Mesenchymal stem cell (in vitro differentiated cells and primary cell): ENCODE results near the gene ABCB9.
A peak's percentile ranks its signal among the peaks of the same experiment; 100 is the strongest.

Experiments
- DNase-seq: peaks from one replicate; pipeline ENCODE4 v3.0.0-alpha.2; 2013
- H2AFZ ChIP-seq: one replicate; pipeline ENCODE4 v1.6.1; 2013; ENCODE audit warnings: low read depth, mild to moderate bottlenecking, control low read depth, inconsistent platforms, low read length, moderate library complexity
- H2AK5ac ChIP-seq: 2 replicates; pipeline ENCODE4 v1.6.1; 2013; ENCODE audit warnings: low read length, moderate library complexity, mild to moderate bottlenecking, inconsistent platforms; ENCODE audit not compliant: severe bottlenecking
- H2BK120ac ChIP-seq: one replicate; pipeline ENCODE4 v1.6.1; 2013; ENCODE audit warnings: low read depth, mild to moderate bottlenecking, inconsistent platforms, low read length, moderate library complexity
- H2BK12ac ChIP-seq, 2 experiments: one replicate each; pipeline ENCODE4 v1.6.1; 2013; ENCODE audit warnings: inconsistent platforms in 2 of 2, low read length in 2 of 2, mild to moderate bottlenecking in 2 of 2, moderate library complexity in 2 of 2, control low read depth in 1 of 2
- H2BK15ac ChIP-seq: one replicate; pipeline ENCODE4 v1.6.1; 2013; ENCODE audit warnings: mild to moderate bottlenecking, low read depth, inconsistent platforms; ENCODE audit not compliant: poor library complexity, severe bottlenecking
- H2BK5ac ChIP-seq: 2 replicates; pipeline ENCODE4 v1.6.1; 2013; ENCODE audit warnings: low read depth, mild to moderate bottlenecking, low read length, control low read depth, inconsistent platforms; ENCODE audit not compliant: poor library complexity, severe bottlenecking
- H3K14ac ChIP-seq, 2 experiments: one replicate each; pipeline ENCODE4 v1.6.1; 2013; ENCODE audit warnings: inconsistent platforms in 2 of 2, low read length in 2 of 2, control low read depth in 1 of 2, mild to moderate bottlenecking in 1 of 2, moderate library complexity in 1 of 2
- H3K18ac ChIP-seq, 2 experiments: one replicate each; pipeline ENCODE4 v1.6.1; 2013; ENCODE audit warnings: inconsistent platforms in 2 of 2, low read length in 2 of 2, control low read depth in 1 of 2, low read depth in 1 of 2, mild to moderate bottlenecking in 1 of 2
- H3K23ac ChIP-seq, 2 experiments: one replicate each; pipeline ENCODE4 v1.6.1; 2013; ENCODE audit warnings: inconsistent platforms in 2 of 2, low read length in 2 of 2, mild to moderate bottlenecking in 2 of 2, moderate library complexity in 2 of 2, control low read depth in 1 of 2
- H3K27ac ChIP-seq: 2 replicates; pipeline ENCODE4 v1.5.1; 2013; ENCODE audit warnings: mild to moderate bottlenecking, moderate library complexity, low read length, control low read depth, inconsistent platforms; ENCODE audit not compliant: poor library complexity, severe bottlenecking
- H3K27me3 ChIP-seq, 2 experiments: 2 replicates each; pipeline versions ENCODE4 v1.6.1 to v1.7.0; 2013; ENCODE audit warnings: low read length in 2 of 2, mild to moderate bottlenecking in 2 of 2, moderate library complexity in 2 of 2, control low read depth in 1 of 2, inconsistent platforms in 1 of 2; ENCODE audit not compliant: control insufficient read depth in 1 of 2, insufficient read depth in 1 of 2
- H3K36me3 ChIP-seq, 2 experiments: 2 replicates each; pipeline versions ENCODE4 v1.6.1 to v1.7.0; 2013; ENCODE audit warnings: low read length in 2 of 2, control low read depth in 1 of 2, inconsistent platforms in 1 of 2, low read depth in 1 of 2, mild to moderate bottlenecking in 1 of 2; ENCODE audit not compliant: insufficient read depth in 2 of 2, control insufficient read depth in 1 of 2
- H3K4ac ChIP-seq, 2 experiments: one replicate each; pipeline ENCODE4 v1.6.1; 2013; ENCODE audit warnings: inconsistent platforms in 2 of 2, low read length in 2 of 2, mild to moderate bottlenecking in 2 of 2, moderate library complexity in 2 of 2, control low read depth in 1 of 2, low read depth in 1 of 2
- H3K4me1 ChIP-seq: 2 replicates; pipeline ENCODE4 v1.6.1; 2013; ENCODE audit warnings: low read depth, low read length, control low read depth; ENCODE audit not compliant: control insufficient read depth, insufficient read depth
- H3K4me2 ChIP-seq: 2 replicates; pipeline ENCODE4 v1.6.1; 2013; ENCODE audit warnings: low read length, mild to moderate bottlenecking, inconsistent platforms; ENCODE audit not compliant: poor library complexity, severe bottlenecking
- H3K4me3 ChIP-seq, 2 experiments: 2 replicates each; pipeline versions ENCODE4 v1.5.1 to v1.7.0; 2013; ENCODE audit warnings: low read length in 2 of 2, mild to moderate bottlenecking in 2 of 2, control low read depth in 1 of 2, low read depth in 1 of 2; ENCODE audit not compliant: insufficient read depth in 1 of 2
- H3K79me1 ChIP-seq: replicated peaks from 2 replicates; pipeline ENCODE4 v1.6.1; 2013; ENCODE audit warnings: mild to moderate bottlenecking, control low read depth, low read length, inconsistent platforms; ENCODE audit not compliant: poor library complexity, severe bottlenecking
- H3K9ac ChIP-seq: 2 replicates; pipeline ENCODE4 v1.7.0; 2013; ENCODE audit warnings: mild to moderate bottlenecking, low read length, moderate library complexity
- H3K9me3 ChIP-seq: 2 replicates; pipeline ENCODE4 v1.7.0; 2013; ENCODE audit warnings: mild to moderate bottlenecking, low read length; ENCODE audit not compliant: control insufficient read depth
- H4K8ac ChIP-seq: one replicate; pipeline ENCODE4 v1.6.1; 2013; ENCODE audit warnings: inconsistent platforms, mild to moderate bottlenecking, low read length, moderate library complexity
- H4K91ac ChIP-seq: one replicate; pipeline ENCODE4 v1.6.1; 2013; ENCODE audit warnings: mild to moderate bottlenecking, low read length, inconsistent platforms
- WGBS: methylation state at CpG from one replicate; pipeline ENCODE4 v1.1.7; 2013; ENCODE audit warnings: mixed read lengths; 5-methylcytosine and 5-hydroxymethylcytosine counted together

Gene ABCB9

DNA sequence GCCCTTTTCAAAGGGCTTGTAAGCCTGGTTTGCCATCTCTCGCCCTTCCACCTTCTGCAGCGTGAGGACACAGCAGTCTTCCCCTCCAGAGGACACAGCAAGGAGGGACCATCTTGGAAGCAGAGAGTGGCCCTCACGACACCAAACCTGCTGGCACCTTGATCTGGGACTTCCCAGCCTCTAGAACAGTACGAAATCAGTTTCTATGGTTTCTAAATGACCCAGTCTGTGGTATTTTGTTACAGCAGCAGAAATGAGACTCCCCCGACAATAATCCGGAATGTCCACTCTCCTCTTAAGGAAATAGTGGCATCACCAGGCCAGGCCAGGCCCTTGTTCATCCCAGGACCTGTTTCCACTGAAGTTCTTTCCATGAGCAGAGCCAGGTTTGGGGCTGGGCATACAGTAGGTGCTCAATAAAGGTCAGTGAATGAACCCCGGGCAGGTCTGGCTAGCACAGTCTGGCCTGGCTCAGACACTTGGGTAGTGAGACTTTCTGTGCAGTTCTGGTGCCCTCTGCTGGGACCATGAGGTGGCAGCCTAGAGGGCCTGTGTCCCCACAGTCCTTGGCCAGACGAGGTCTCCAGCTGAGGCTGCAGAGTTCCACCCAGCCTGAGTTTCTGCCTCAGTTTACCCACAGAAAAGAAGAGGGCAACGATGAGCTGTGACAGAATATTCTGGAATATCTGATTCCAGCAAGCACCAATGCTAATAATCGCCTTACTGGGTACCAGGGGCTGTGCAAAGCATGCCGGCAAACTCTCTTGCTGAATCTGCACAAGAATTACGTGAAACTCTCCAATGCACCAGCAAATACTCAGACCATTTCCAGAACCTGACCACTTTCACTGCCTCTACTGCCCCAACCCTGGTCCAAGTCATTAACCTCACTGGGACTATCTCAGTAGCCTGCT, 14.0 kb downstream of the ABCB9 start:
- no peaks in the 10 kb centered on the region for H3K27me3 ChIP-seq
- WGBS: 73% methylated on average over 12 of the region's 12 CpGs
- peaks cover 18% of the 10 kb centered on the region for H3K79me1 ChIP-seq
- H3K4me1 ChIP-seq: peaks cover 19% of the 10 kb centered on the region
- H3K4me3 ChIP-seq: no peak overlapping the region
- H2AK5ac ChIP-seq: no peak overlapping the region
- no peak overlapping the region for H2AFZ ChIP-seq
- H2BK120ac ChIP-seq: no peak overlapping the region
- no peak overlapping the region for H4K91ac ChIP-seq
- H3K18ac ChIP-seq: no peak overlapping the region
- H4K8ac ChIP-seq: no peak overlapping the region
- no peak overlapping the region for H3K4me2 ChIP-seq
- no peak overlapping the region for H3K14ac ChIP-seq
- peak overlapping the region; percentile 41 for H3K9ac ChIP-seq
- H3K36me3 ChIP-seq: peaks cover 2 to 20% of the 10 kb centered on the region in 2 experiments
- no peak overlapping the region for H2BK5ac ChIP-seq
- H3K23ac ChIP-seq: no peak overlapping the region
- no peaks in the 10 kb centered on the region for H3K9me3 ChIP-seq
- no peak overlapping the region for H2BK15ac ChIP-seq
- H2BK12ac ChIP-seq: peak overlapping the region in 1 of 2 experiments; percentile 6
- H3K27ac ChIP-seq: no peak overlapping the region
- no peak overlapping the region for H3K4ac ChIP-seq
- DNase-seq: peak; percentile 77

GRCh38 chr12:122951406-122951805, 14.9 kb downstream of the ABCB9 start:
- Histone ChIP-seq H2BK15ac (peak overlapping the region; percentile 30), H3K36me3 (peaks cover 0 to 19% of the 10 kb centered on the region in 2 experiments), H3K4me3 (no peak overlapping the region), H3K9ac (peak overlapping the region; percentile 41), H2BK5ac (no peak overlapping the region), H2AFZ (no peak overlapping the region), H4K8ac (no peak overlapping the region), H3K27me3 (no peaks in the 10 kb centered on the region), H3K4ac (no peak overlapping the region), H3K79me1 (peaks cover 18% of the 10 kb centered on the region), H3K27ac (no peak overlapping the region), H2BK12ac (peak overlapping the region in 1 of 2 experiments; percentile 75), H3K9me3 (no peaks in the 10 kb centered on the region), H3K18ac (no peak overlapping the region), H3K23ac (no peak overlapping the region), H2BK120ac (no peak overlapping the region), H3K4me2 (no peak overlapping the region), H3K4me1 (peaks cover 27% of the 10 kb centered on the region), H3K14ac (no peak overlapping the region), H4K91ac (no peak overlapping the region), H2AK5ac (no peak overlapping the region)
- WGBS: 63% methylated on average over 9 of the region's 9 CpGs
- peak; percentile 60 for DNase-seq

DNA sequence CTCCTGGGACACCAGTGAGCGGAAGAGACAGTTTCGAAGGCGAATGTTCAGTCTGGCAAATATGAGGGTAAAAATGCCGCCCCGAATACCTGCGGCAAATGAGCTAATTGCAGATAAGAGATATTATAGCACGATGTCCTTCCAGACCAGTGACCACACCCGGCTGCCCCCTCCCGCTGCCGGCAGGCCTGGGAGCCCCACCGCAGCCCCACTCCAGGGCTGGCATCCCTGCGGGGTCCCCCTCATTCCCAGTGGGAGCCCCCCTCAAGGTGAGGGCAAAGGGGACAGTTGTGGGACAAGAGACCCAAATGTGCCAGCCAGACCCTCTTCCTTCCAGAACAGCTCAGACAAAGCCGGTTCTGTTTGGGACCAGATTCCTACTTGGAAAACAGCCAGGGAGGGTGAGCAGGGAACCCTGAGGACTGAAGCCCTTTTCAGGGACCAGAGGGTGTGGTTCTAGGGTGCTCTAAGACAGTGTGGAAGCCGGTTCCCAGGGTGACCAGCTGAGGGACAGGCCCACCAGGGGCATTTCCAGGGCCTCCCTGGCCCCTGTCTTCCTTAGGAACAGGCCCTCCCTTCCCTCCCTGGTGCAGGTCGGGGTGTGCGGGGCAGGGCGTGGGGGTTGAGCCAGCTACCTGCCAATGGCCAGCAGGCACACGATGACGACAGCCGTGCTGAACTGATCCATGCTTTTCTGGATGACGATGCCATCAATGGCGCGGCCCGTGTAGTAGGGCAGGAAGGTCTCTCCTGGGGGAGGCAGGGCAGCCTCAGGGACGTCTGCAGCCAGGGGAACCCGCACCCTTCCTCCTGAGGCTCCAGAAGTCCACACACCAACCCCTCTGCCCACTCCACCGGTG, 16.2 kb downstream of the ABCB9 start:
- Histone ChIP-seq H3K4me2 (no peak overlapping the region), H3K4ac (no peak overlapping the region), H3K18ac (no peak overlapping the region), H3K27me3 (no peaks in the 10 kb centered on the region), H4K91ac (no peak overlapping the region), H3K14ac (no peak overlapping the region), H2BK15ac (no peak overlapping the region), H3K9ac (no peak overlapping the region), H2BK5ac (no peak overlapping the region), H3K4me3 (no peak overlapping the region), H3K36me3 (peaks cover 0 to 19% of the 10 kb centered on the region in 2 experiments), H3K4me1 (peaks cover 31% of the 10 kb centered on the region), H3K9me3 (no peaks in the 10 kb centered on the region), H2AFZ (no peak overlapping the region), H3K27ac (no peak overlapping the region), H3K23ac (no peak overlapping the region), H4K8ac (no peak overlapping the region), H2BK120ac (no peak overlapping the region), H3K79me1 (peaks cover 17% of the 10 kb centered on the region), H2BK12ac (peak overlapping the region in 1 of 2 experiments; percentile 38), H2AK5ac (peak overlapping the region; percentile 4)
- DNase-seq: no peak
- WGBS: 97% methylated on average over 27 of the region's 27 CpGs

- Histone ChIP-seq H4K91ac (no peak overlapping the region), H3K14ac (no peak overlapping the region), H3K4me1 (peaks cover 35% of the 10 kb centered on the region), H3K4me3 (no peak overlapping the region), H3K9me3 (no peaks in the 10 kb centered on the region), H2AFZ (no peak overlapping the region), H3K4me2 (no peak overlapping the region), H2BK120ac (no peak overlapping the region), H3K4ac (no peak overlapping the region), H2AK5ac (peak overlapping the region; percentile 4), H3K9ac (no peak overlapping the region), H3K18ac (no peak overlapping the region), H3K23ac (no peak overlapping the region), H3K27me3 (no peaks in the 10 kb centered on the region), H3K36me3 (peaks cover 0 to 19% of the 10 kb centered on the region in 2 experiments), H3K27ac (no peak overlapping the region), H3K79me1 (peaks cover 14% of the 10 kb centered on the region), H2BK5ac (no peak overlapping the region), H2BK15ac (no peak overlapping the region), H4K8ac (no peak overlapping the region), H2BK12ac (peak overlapping the region in 1 of 2 experiments; percentile 38)
- no peak for DNase-seq
- WGBS: 96% methylated on average over 8 of the region's 8 CpGs
These were observed 16.9 kb downstream of the ABCB9 start for GRCh38 chr12:122949405-122949804.
